H1 (cell line): Measurements from ENCODE around the gene SCRN3. TPM values are rescaled to one million over a fixed set of nuclear protein-coding genes. Genes with fewer than 3 reads are reported as not detected.

Experiments
- CTCF ChIA-PET: fragments of 300-600 bp; sonication (Branson Sonifier 250); formaldehyde crosslinking; loops from one replicate; lab custom pipeline; 2021; ENCODE audit not compliant: partially characterized antibody; lab: Charles Lee
- POLR2A ChIA-PET: fragments of 300-600 bp; sonication (Branson Sonifier 250); formaldehyde crosslinking; loops from one replicate; lab custom pipeline; 2021; ENCODE audit warnings: inconsistent platforms; ENCODE audit not compliant: partially characterized antibody; lab: Charles Lee
- DNase-seq, 2 experiments: peaks; one replicate each; pipeline versions ENCODE4 v3.0.0 to v3.0.0-alpha.2; 2010 to 2022; ENCODE audit warnings: low spot score in 2 of 2, low read depth in 1 of 2, mixed read lengths in 1 of 2
- FAIRE-seq: peaks from 2 replicates; lab custom pipeline; 2011; peaks lifted over from hg19 to GRCh38; lab: Jason Lieb, UNC
- H2AFZ ChIP-seq: 2 replicates; pipeline ENCODE4 v1.8.1; 2012; ENCODE audit warnings: low read length, inconsistent platforms
- H2AK5ac ChIP-seq: 2 replicates; pipeline ENCODE4 v1.6.1; 2013; ENCODE audit warnings: low read depth, low read length
- H2BK120ac ChIP-seq: replicated peaks from 2 replicates; pipeline ENCODE3; 2013; ENCODE audit warnings: low read depth, low read length, inconsistent platforms
- H2BK12ac ChIP-seq: 2 replicates; pipeline ENCODE4 v1.6.1; 2013; ENCODE audit warnings: low read depth, low read length
- H2BK15ac ChIP-seq: 2 replicates; pipeline ENCODE4 v1.6.1; 2013; ENCODE audit warnings: low read length
- H2BK20ac ChIP-seq: 2 replicates; pipeline ENCODE4 v1.6.1; 2013; ENCODE audit warnings: low read length
- H2BK5ac ChIP-seq: 2 replicates; pipeline ENCODE4 v1.6.1; 2013; ENCODE audit warnings: low read depth, low read length
- H3K14ac ChIP-seq: 2 replicates; pipeline ENCODE4 v1.6.1; 2013; ENCODE audit warnings: inconsistent platforms; ENCODE audit not compliant: insufficient read length
- H3K18ac ChIP-seq: 2 replicates; pipeline ENCODE4 v1.6.1; 2013; ENCODE audit warnings: low read length; ENCODE audit errors: extremely low read depth
- H3K23ac ChIP-seq: 2 replicates; pipeline ENCODE4 v1.6.1; 2013; ENCODE audit warnings: inconsistent platforms; ENCODE audit not compliant: insufficient read length
- H3K23me2 ChIP-seq: 2 replicates; pipeline ENCODE4 v1.6.1; 2013; ENCODE audit warnings: low read depth, low read length
- H3K27ac ChIP-seq: 2 replicates; pipeline ENCODE4 v1.6.1; 2011; ENCODE audit warnings: low read depth, low read length, inconsistent platforms
- H3K27me3 ChIP-seq, 4 experiments: replicated peaks in 1 of 4; 1 replicate in 1 of 4; 2 replicates in 3 of 4; pipeline versions ENCODE4 v1.6.1 to v1.8.1; 2011 to 2013; ENCODE audit warnings: low read length in 3 of 4, mild to moderate bottlenecking in 3 of 4, inconsistent platforms in 2 of 4, mixed read lengths in 2 of 4, moderate library complexity in 1 of 4; ENCODE audit not compliant: control insufficient read depth in 3 of 4, insufficient read depth in 3 of 4; ENCODE audit errors: extremely low read depth in 1 of 4
- H3K36me3 ChIP-seq, 4 experiments: 2 replicates each; pipeline versions ENCODE4 v1.6.1 to v1.8.1; 2011 to 2013; ENCODE audit warnings: mild to moderate bottlenecking in 4 of 4, low read length in 3 of 4, moderate library complexity in 2 of 4, control low read depth in 1 of 4, inconsistent platforms in 1 of 4; ENCODE audit not compliant: insufficient read depth in 4 of 4, control insufficient read depth in 2 of 4
- H3K4ac ChIP-seq: replicated peaks from 2 replicates; pipeline ENCODE3; 2013; ENCODE audit warnings: low read length, low read depth, mixed read lengths, inconsistent platforms; ENCODE audit not compliant: insufficient read length
- H3K4me1 ChIP-seq, 4 experiments: replicated peaks in 1 of 4; 1 replicate in 1 of 4; 2 replicates in 3 of 4; pipeline versions ENCODE4 v1.6.1 to v1.8.1; 2011 to 2013; ENCODE audit warnings: low read length in 3 of 4, inconsistent platforms in 2 of 4, mixed read lengths in 1 of 4; ENCODE audit not compliant: insufficient read depth in 4 of 4, control insufficient read depth in 3 of 4
- H3K4me2 ChIP-seq, 2 experiments: 2 replicates each; pipeline versions ENCODE4 v1.6.1 to v1.8.1; 2011 to 2013; ENCODE audit warnings: low read depth in 2 of 2, low read length in 2 of 2, control low read depth in 1 of 2, inconsistent platforms in 1 of 2, mild to moderate bottlenecking in 1 of 2; ENCODE audit not compliant: insufficient read depth in 1 of 2
- H3K4me3 ChIP-seq, 4 experiments: fragments of 200-600, 300-600 bp in 1 of 4; sonication (generic), shearing (Covaris generic), sonication (Bioruptor Twin) in 1 of 4; 2 replicates each; pipeline versions ENCODE4 v1.5.1 to v1.8.1; 2011 to 2016; ENCODE audit warnings: low read length in 4 of 4, low read depth in 3 of 4, control low read depth in 2 of 4, inconsistent platforms in 2 of 4, mild to moderate bottlenecking in 2 of 4, mixed read lengths in 1 of 4, moderate library complexity in 1 of 4; ENCODE audit not compliant: insufficient read depth in 2 of 4; ENCODE audit errors: extremely low read depth in 1 of 4
- H3K56ac ChIP-seq: replicated peaks from 2 replicates; pipeline ENCODE3; 2013; ENCODE audit warnings: low read depth, mild to moderate bottlenecking, mixed read lengths, low read length, inconsistent platforms; ENCODE audit not compliant: insufficient read length
- H3K79me1 ChIP-seq: 2 replicates; pipeline ENCODE4 v1.6.1; 2013; ENCODE audit warnings: low read depth, low read length, control low read depth
- H3K79me2 ChIP-seq, 2 experiments: 2 replicates each; pipeline versions ENCODE4 v1.6.1 to v1.8.1; 2012 to 2013; ENCODE audit warnings: low read length in 2 of 2, mild to moderate bottlenecking in 2 of 2, inconsistent platforms in 1 of 2; ENCODE audit not compliant: insufficient read depth in 2 of 2, control insufficient read depth in 1 of 2
- H3K9ac ChIP-seq, 4 experiments: replicated peaks in 1 of 4; 1 replicate in 1 of 4; 2 replicates in 3 of 4; pipeline versions ENCODE4 v1.6.1 to v1.8.1; 2011 to 2013; ENCODE audit warnings: low read depth in 3 of 4, low read length in 3 of 4, control low read depth in 2 of 4, mild to moderate bottlenecking in 2 of 4, moderate library complexity in 2 of 4, inconsistent platforms in 1 of 4; ENCODE audit errors: extremely low read depth in 1 of 4
- H3K9me3 ChIP-seq, 2 experiments: 2 replicates each; pipeline versions ENCODE4 v1.6.1 to v1.8.1; 2012 to 2013; ENCODE audit warnings: mild to moderate bottlenecking in 2 of 2, moderate library complexity in 2 of 2, control low read depth in 1 of 2, inconsistent platforms in 1 of 2, low read depth in 1 of 2, low read length in 1 of 2, mixed read lengths in 1 of 2; ENCODE audit not compliant: insufficient read depth in 2 of 2
- H4K20me1 ChIP-seq, 2 experiments: replicated peaks in 1 of 2; 2 replicates each; pipeline versions ENCODE3 to v1.8.1; 2011 to 2013; ENCODE audit warnings: inconsistent platforms in 2 of 2, low read length in 2 of 2, mild to moderate bottlenecking in 1 of 2; ENCODE audit not compliant: insufficient read depth in 2 of 2, control insufficient read depth in 1 of 2
- H4K5ac ChIP-seq: 2 replicates; pipeline ENCODE4 v1.6.1; 2013; ENCODE audit warnings: low read length, low read depth, mixed read lengths, inconsistent platforms; ENCODE audit not compliant: insufficient read length
- H4K8ac ChIP-seq: 2 replicates; pipeline ENCODE4 v1.8.0; 2013; ENCODE audit warnings: mild to moderate bottlenecking, moderate library complexity, low read length, inconsistent platforms; ENCODE audit not compliant: insufficient read depth; ENCODE audit errors: extremely low read depth
- H4K91ac ChIP-seq: replicated peaks from 2 replicates; pipeline ENCODE3; 2013; ENCODE audit warnings: low read length, mixed read lengths, inconsistent platforms; ENCODE audit not compliant: insufficient read length
- ATF2 ChIP-seq: IDR thresholded peaks from 2 replicates; pipeline ENCODE4 v1.6.1; 2012; ENCODE audit warnings: low read length, inconsistent platforms
- BRCA1 ChIP-seq: IDR thresholded peaks from 2 replicates; pipeline ENCODE4 v1.6.1; 2012; ENCODE audit warnings: low read depth, low read length, improper control_type of control experiment
- CHD1 ChIP-seq: IDR thresholded peaks from 2 replicates; pipeline ENCODE4 v1.6.1; 2012; ENCODE audit warnings: low read depth, low read length, improper control_type of control experiment
- CHD2 ChIP-seq: IDR thresholded peaks from 2 replicates; pipeline ENCODE4 v1.6.1; 2012; ENCODE audit warnings: low read length, improper control_type of control experiment
- EGR1 ChIP-seq: IDR thresholded peaks from 2 replicates; pipeline ENCODE4 v1.6.1; 2011; ENCODE audit warnings: low read depth, low read length, borderline replicate concordance
- EZH2 ChIP-seq: fragments of 200-600 bp; sonication (generic); IDR thresholded peaks from 2 replicates; pipeline ENCODE4 v1.7.1; 2012; ENCODE audit warnings: low read depth, mild to moderate bottlenecking, moderate library complexity, low read length, inconsistent platforms; ENCODE audit not compliant: severe bottlenecking
- HDAC2 ChIP-seq, 2 experiments: fragments of 300-600 bp in 1 of 2; sonication (generic) in 1 of 2; IDR thresholded peaks; 2 replicates each; pipeline ENCODE4 v1.6.1; 2011 to 2012; ENCODE audit warnings: low read depth in 2 of 2, low read length in 2 of 2, mild to moderate bottlenecking in 2 of 2, moderate library complexity in 2 of 2, borderline replicate concordance in 1 of 2, inconsistent platforms in 1 of 2
- MAFK ChIP-seq: IDR thresholded peaks from 2 replicates; pipeline ENCODE4 v1.6.1; 2012; ENCODE audit warnings: low read depth, mild to moderate bottlenecking, improper control_type of control experiment, low read length
- NANOG ChIP-seq: IDR thresholded peaks from 2 replicates; pipeline ENCODE4 v1.6.1; 2011; ENCODE audit warnings: low read length, low read depth, mild to moderate bottlenecking, inconsistent platforms; ENCODE audit not compliant: insufficient read depth, poor library complexity, severe bottlenecking
- POLR2A ChIP-seq, 2 experiments: IDR thresholded peaks; 1 replicate in 1 of 2; 2 replicates in 1 of 2; pipeline ENCODE4 v1.6.1; 2011; ENCODE audit warnings: low read depth in 2 of 2, low read length in 2 of 2, mild to moderate bottlenecking in 2 of 2; ENCODE audit errors: control extremely low read depth in 1 of 2
- POLR2AphosphoS5 ChIP-seq: IDR thresholded peaks from 2 replicates; pipeline ENCODE4 v1.6.1; 2011; ENCODE audit warnings: low read depth, low read length
- SIN3A ChIP-seq, 2 experiments: IDR thresholded peaks in 1 of 2; conservative IDR thresholded peaks in 1 of 2; 2 replicates each; pipeline ENCODE4 v1.6.1; 2011 to 2012; ENCODE audit warnings: low read length in 2 of 2, improper control_type of control experiment in 1 of 2, low read depth in 1 of 2, mild to moderate bottlenecking in 1 of 2
- WGBS, 2 experiments: shearing (Covaris generic) in 1 of 2; methylation state at CpG; one replicate each; pipeline versions ENCODE4 v1.1.6 to v1.1.7; 2013 to 2015; ENCODE audit warnings: low lambda C conversion rate in 2 of 2, mixed read lengths in 2 of 2, inconsistent platforms in 1 of 2, low coverage in 1 of 2, missing lambda C conversion rate in 1 of 2; ENCODE audit not compliant: insufficient replicate concordance in 2 of 2, insufficient coverage in 1 of 2, insufficient read length in 1 of 2; ENCODE audit errors: extremely low coverage in 1 of 2, missing lambda C conversion rate in 1 of 2; 5-methylcytosine and 5-hydroxymethylcytosine counted together
- polyA plus RNA-seq, 7 experiments: library from polyadenylated mRNA; depleted of rRNA in 3 of 7; stranded (reverse) in 5 of 7; unstranded in 2 of 7; fragments of >200 nt in 5 of 7; fragments of 200-250 nt in 2 of 7; gene quantifications; 1 replicate in 5 of 7; 2 replicates in 1 of 7; 4 replicates in 1 of 7; pipeline versions ENCODE4 v1.2.1 to v1.2.3, GENCODE V29; 2011 to 2013; ENCODE audit warnings: missing spikeins in 2 of 7, mixed read lengths in 2 of 7
- total RNA-seq: library from RNA; stranded (reverse); fragmentation: NEBNext Ultra II Directional; extraction: Animal tissue kit (Norgen Biotek cat#: 25700); gene quantifications from 2 replicates; pipeline ENCODE4 v1.2.1, GENCODE V29; 2021

The SCRN3 gene
- total and polyA plus RNA-seq, 2 of the 8 experiments (the other 6 are each of a cell fraction or from before 2014, with no cell fraction given), result 7.4 to 7.8 TPM

DNA sequence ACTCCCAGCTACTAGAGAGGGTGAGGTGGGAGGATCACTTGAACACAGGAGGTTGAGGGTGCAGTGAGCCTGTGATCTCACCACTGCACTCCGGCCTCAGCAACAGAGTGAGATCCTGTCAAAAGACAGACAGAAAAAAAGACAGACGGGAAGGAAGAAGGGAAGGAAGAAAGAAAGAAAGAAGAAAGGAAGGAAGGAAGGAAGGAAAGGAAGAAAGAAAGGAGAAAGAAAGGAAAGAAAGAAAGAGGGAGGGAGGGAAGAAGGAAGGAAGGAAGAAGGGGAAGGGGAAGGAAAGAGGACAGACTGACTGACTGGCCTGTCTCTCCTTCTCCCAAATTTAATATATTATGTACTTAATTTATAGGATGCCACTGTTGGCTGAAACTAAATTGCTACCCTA, 39.2 kb upstream of the SCRN3 start:
- WGBS, 2 experiments, result 82% methylated on average over 2 of the region's 2 CpGs; no CpG with 5 or more reads in 1 of the 2 experiments
- no peak overlapping the region for H4K5ac ChIP-seq
- no peak for TF ChIP-seq CHD2
- no peak for TF ChIP-seq CHD1
- no peak for TF ChIP-seq SIN3A (conservative IDR thresholded peaks at IDR 0.05 in 1 of 2, IDR thresholded peaks at IDR 0.05 in 1 of 2; ENCODE audit: low read depth in 1 of 2, low read length in 2 of 2)
- TF ChIP-seq POLR2AphosphoS5, result no peak
- TF ChIP-seq BRCA1, result no peak
- no peak for TF ChIP-seq MAFK
- no peak for TF ChIP-seq ATF2
- TF ChIP-seq POLR2A (IDR thresholded peaks at IDR 0.05; ENCODE audit: control extremely low read depth in 1 of 2, low read depth in 2 of 2, low read length in 2 of 2), result no peak
- no peak for TF ChIP-seq HDAC2 (IDR thresholded peaks at IDR 0.05; ENCODE audit: borderline replicate concordance in 1 of 2, low read depth in 2 of 2, low read length in 2 of 2)
- no peak for TF ChIP-seq EZH2
- TF ChIP-seq NANOG, result no peak
- no peak for TF ChIP-seq EGR1

More for the DNA sequence above, 39.2 kb upstream of the SCRN3 start:
- Histone ChIP-seq H3K27me3 (no peaks in the 10 kb centered on the region), H3K14ac (no peak overlapping the region), H3K4me2 (no peak overlapping the region), H4K20me1 (no peaks in the 10 kb centered on the region), H3K9me3 (no peaks in the 10 kb centered on the region), H3K36me3 (no peaks in the 10 kb centered on the region), H2BK12ac (no peak overlapping the region), H3K27ac (no peak overlapping the region), H2AK5ac (no peak overlapping the region), H3K4me3 (no peak overlapping the region), H3K79me2 (no peaks in the 10 kb centered on the region), H3K4me1 (no peaks in the 10 kb centered on the region), H2BK120ac (no peak overlapping the region), H2BK15ac (no peak overlapping the region), H2BK5ac (no peak overlapping the region), H2BK20ac (no peak overlapping the region), H4K8ac (no peak overlapping the region), H4K91ac (no peak overlapping the region), H3K56ac (no peak overlapping the region), H3K18ac (no peak overlapping the region), H2AFZ (no peak overlapping the region), H3K9ac (no peak overlapping the region), H3K23ac (no peak overlapping the region), H3K23me2 (no peaks in the 10 kb centered on the region), H3K79me1 (no peaks in the 10 kb centered on the region), H3K4ac (no peak overlapping the region)
- POLR2A ChIA-PET, result no interaction called here
- FAIRE-seq, result no peak
- CTCF ChIA-PET, result interaction anchor here (0.7 kb wide), 1 partner anchor 12 kb away, joined by 3 read pairs; no protein-coding TSS in a partner anchor
- DNase-seq, result no peak
